Measurements from ENCODE around the gene LRRTM4.

Gene LRRTM4

DNA sequence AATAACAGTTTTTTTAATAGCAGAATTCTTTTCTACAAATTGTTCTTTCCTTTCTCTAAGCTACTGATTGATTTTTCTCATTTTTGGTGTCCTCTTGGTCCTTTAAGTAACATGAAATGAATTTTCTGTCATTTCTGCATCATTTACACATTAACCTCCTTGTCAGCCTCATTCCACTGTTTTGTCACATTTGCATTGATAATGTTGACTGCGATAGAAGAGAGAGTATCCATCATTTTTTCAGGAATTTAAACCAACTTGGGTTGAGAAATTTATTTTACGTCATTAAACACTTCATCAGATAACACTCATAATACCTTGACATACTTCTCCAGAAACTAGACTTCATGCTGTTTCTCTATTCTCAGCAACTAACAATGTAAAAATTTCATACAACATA lies 422.2 kb downstream of the LRRTM4 start:
- TF ChIP-seq, protein P1, sequence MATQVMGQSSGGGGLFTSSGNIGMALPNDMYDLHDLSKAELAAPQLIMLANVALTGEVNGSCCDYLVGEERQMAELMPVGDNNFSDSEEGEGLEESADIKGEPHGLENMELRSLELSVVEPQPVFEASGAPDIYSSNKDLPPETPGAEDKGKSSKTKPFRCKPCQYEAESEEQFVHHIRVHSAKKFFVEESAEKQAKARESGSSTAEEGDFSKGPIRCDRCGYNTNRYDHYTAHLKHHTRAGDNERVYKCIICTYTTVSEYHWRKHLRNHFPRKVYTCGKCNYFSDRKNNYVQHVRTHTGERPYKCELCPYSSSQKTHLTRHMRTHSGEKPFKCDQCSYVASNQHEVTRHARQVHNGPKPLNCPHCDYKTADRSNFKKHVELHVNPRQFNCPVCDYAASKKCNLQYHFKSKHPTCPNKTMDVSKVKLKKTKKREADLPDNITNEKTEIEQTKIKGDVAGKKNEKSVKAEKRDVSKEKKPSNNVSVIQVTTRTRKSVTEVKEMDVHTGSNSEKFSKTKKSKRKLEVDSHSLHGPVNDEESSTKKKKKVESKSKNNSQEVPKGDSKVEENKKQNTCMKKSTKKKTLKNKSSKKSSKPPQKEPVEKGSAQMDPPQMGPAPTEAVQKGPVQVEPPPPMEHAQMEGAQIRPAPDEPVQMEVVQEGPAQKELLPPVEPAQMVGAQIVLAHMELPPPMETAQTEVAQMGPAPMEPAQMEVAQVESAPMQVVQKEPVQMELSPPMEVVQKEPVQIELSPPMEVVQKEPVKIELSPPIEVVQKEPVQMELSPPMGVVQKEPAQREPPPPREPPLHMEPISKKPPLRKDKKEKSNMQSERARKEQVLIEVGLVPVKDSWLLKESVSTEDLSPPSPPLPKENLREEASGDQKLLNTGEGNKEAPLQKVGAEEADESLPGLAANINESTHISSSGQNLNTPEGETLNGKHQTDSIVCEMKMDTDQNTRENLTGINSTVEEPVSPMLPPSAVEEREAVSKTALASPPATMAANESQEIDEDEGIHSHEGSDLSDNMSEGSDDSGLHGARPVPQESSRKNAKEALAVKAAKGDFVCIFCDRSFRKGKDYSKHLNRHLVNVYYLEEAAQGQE (IDR thresholded peaks at IDR 0.05; ENCODE audit: insufficient read depth in 1 of 2, low read depth in 2 of 2, low read length in 2 of 2) = no peak
- no peak for TF ChIP-seq POLR2AphosphoS5 (IDR thresholded peaks at IDR 0.05; ENCODE audit: low read depth, low read length)

- TF ChIP-seq, protein P1 (IDR thresholded peaks at IDR 0.05; ENCODE audit: insufficient read depth in 1 of 2, low read depth in 2 of 2, low read length in 2 of 2) = no peak
- TF ChIP-seq FOXP2 (optimal IDR thresholded peaks at IDR 0.05; ENCODE audit: borderline replicate concordance, extremely low read depth, extremely low read length, insufficient read depth) (no peak), POLR2AphosphoS5 (IDR thresholded peaks at IDR 0.05; ENCODE audit: low read depth, low read length) (no peak), TAF1 (IDR thresholded peaks at IDR 0.05; ENCODE audit: borderline replicate concordance, insufficient read depth, low read length) (no peak)
These were observed 427.1 kb downstream of the LRRTM4 start for GRCh38 chr2:77095096-77095495.

DNA sequence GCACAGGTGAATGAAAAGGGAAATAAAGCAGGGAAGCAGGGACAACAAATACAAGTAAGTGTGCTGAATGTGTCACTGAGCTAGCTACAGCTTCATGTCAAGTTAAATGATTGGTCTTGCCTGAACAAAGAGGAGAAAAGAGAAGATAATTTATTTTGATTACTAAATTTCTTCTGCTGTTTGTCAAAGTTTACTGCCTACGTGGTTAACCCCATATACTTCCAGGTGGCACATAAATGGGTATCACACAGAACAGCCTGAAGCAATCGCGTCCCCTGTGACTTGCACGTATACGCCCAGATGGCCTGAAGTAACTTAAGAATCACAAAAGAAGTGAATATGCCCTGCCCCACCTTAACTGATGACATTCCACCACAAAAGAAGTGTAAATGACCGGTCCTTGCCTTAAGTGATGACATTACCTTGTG lies 434.2 kb downstream of the LRRTM4 start:
- TF ChIP-seq FOXP2 (optimal IDR thresholded peaks at IDR 0.05; ENCODE audit: borderline replicate concordance, extremely low read depth, extremely low read length, insufficient read depth) = no peak
- TF ChIP-seq POLR2AphosphoS5 (IDR thresholded peaks at IDR 0.05; ENCODE audit: low read depth, low read length) = no peak
- TF ChIP-seq TAF1 (IDR thresholded peaks at IDR 0.05; ENCODE audit: borderline replicate concordance, insufficient read depth, low read length) = no peak
- TF ChIP-seq SIN3A (IDR thresholded peaks at IDR 0.05; ENCODE audit: borderline replicate concordance, insufficient read depth, low read length) = no peak

GRCh38 chr2:77086478-77086877 lies 435.7 kb downstream of the LRRTM4 start:
- TF ChIP-seq TAF1 (IDR thresholded peaks at IDR 0.05; ENCODE audit: borderline replicate concordance, insufficient read depth, low read length) (no peak), POLR2AphosphoS5 (IDR thresholded peaks at IDR 0.05; ENCODE audit: low read depth, low read length) (no peak), FOXP2 (optimal IDR thresholded peaks at IDR 0.05; ENCODE audit: borderline replicate concordance, extremely low read depth, extremely low read length, insufficient read depth) (no peak), SIN3A (IDR thresholded peaks at IDR 0.05; ENCODE audit: borderline replicate concordance, insufficient read depth, low read length) (no peak)
- TF ChIP-seq, protein P1 (IDR thresholded peaks at IDR 0.05; ENCODE audit: insufficient read depth in 1 of 2, low read depth in 2 of 2, low read length in 2 of 2) = no peak

- TF ChIP-seq POLR2AphosphoS5 (IDR thresholded peaks at IDR 0.05; ENCODE audit: low read depth, low read length) = no peak
- no peak for TF ChIP-seq TAF1 (IDR thresholded peaks at IDR 0.05; ENCODE audit: borderline replicate concordance, insufficient read depth, low read length)
- TF ChIP-seq SIN3A (IDR thresholded peaks at IDR 0.05; ENCODE audit: borderline replicate concordance, insufficient read depth, low read length) = no peak
- TF ChIP-seq, protein P1 (IDR thresholded peaks at IDR 0.05; ENCODE audit: insufficient read depth in 1 of 2, low read depth in 2 of 2, low read length in 2 of 2) = no peak
- TF ChIP-seq FOXP2 (optimal IDR thresholded peaks at IDR 0.05; ENCODE audit: borderline replicate concordance, extremely low read depth, extremely low read length, insufficient read depth) = no peak
These were observed 436.1 kb downstream of the LRRTM4 start for GRCh38 chr2:77086051-77086450.
